ENCODE measurements around the gene ADAMTS2.
A peak's percentile ranks its signal among the peaks of the same experiment; 100 is the strongest.

ADAMTS2 gene

DNA sequence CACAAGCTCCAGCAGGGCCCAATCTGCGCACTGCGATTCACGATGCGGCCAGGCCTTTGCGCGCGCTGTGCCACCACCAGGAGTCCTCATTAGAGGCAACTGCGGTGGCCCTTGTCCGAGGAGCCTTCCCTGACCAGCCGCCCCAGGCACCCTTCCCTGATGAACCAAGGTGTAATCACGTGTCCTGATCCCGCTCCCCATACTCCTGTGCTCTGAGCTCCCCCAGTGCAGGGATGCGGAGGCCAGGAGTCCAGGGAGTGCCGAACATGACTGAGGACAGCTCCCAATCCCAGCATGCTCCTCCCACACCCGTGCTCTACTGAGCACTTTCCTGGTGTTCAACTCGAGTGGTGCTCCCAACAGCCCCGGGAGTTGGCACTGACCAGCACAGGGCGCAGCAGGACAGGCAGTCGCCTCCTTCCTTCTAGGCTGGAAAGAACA, 150.3 kb downstream of the ADAMTS2 start:
- DNase-seq (ENCODE audit: low spot score), result no peak

DNA sequence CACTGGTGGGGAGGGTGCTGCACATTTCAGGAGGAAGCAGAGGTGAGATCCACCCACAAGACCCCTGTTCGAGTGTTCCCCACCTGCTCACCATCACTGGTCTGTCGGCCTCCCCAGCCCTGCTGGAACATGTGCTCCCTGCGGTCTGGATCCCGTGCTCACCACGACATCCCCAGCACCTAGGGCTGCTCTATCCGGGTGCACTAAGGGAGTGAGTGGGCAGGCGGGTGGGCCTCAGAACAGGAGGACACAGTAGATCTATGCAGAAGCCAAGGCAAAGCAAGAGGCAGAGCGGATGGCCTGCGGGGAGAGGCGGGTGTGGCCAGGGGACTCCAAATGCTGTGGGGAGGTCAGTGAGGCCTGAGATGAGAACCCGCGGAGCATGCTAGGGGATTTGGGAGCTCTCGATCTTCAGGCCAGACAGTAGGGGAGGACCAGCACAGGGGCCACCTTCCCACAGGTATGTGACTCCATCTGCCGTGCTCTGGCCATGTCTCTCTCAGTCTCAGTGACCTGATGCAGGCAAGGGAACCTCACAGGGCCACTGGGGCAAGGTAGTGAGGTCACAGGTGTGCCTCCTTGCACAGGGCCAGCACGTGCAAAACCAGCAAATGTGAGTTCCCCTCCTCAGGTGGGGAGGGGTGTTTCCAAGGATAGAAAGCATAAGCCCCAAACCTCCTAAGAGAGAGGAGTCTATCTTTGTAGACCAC, 150.9 kb downstream of the ADAMTS2 start:
- no peak for DNase-seq (ENCODE audit: low spot score)

DNA sequence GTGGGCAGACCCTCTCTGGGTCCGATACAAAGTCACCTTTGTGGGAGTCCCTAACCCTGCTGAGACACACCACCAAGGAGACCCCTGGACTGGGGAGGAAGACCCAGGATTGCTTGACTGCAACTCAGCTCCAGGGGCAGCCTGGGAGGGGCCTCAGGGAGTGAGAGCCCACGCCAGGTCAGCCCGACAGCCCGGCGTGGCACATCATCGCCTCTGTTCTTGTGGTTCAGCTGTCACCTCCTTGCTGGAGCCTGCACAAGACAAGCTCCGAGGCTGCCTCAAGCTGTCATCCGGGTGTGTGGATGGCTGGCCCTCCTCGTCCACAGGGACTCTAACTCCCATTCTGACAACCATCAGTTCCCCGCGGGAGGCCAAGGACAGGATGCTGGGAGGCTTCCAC, 151.5 kb downstream of the ADAMTS2 start:
- DNase-seq (ENCODE audit: low spot score), result no peak

DNA sequence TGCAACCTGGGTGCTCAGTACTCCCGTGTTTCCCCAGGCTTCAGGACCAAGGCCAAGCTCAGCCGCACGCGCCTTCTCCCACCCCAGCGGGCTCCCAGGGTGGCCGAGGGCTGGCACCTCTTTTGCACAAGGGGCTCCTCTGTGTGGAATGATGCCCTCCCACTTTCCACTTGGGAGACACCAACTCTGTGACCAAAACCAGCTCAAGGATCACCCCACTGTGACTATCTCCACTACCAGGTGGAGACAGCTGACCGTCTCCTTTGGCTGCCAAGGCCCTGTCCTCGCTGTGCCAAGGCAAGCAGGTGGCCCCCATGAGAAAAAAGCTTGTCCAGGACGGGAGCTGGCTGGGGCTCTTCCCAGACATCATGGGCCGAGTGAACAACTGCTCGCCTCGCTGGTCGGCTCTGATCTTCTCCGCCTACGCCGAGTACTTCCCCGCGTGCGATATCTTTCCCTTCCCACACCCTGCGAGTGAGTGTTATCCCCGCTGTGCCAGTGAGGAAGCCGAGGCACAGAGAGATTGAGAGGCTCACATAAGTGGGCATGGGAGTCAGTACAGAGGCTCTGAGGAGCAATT, 152.3 kb downstream of the ADAMTS2 start:
- DNase-seq (ENCODE audit: low spot score), result no peak

DNA sequence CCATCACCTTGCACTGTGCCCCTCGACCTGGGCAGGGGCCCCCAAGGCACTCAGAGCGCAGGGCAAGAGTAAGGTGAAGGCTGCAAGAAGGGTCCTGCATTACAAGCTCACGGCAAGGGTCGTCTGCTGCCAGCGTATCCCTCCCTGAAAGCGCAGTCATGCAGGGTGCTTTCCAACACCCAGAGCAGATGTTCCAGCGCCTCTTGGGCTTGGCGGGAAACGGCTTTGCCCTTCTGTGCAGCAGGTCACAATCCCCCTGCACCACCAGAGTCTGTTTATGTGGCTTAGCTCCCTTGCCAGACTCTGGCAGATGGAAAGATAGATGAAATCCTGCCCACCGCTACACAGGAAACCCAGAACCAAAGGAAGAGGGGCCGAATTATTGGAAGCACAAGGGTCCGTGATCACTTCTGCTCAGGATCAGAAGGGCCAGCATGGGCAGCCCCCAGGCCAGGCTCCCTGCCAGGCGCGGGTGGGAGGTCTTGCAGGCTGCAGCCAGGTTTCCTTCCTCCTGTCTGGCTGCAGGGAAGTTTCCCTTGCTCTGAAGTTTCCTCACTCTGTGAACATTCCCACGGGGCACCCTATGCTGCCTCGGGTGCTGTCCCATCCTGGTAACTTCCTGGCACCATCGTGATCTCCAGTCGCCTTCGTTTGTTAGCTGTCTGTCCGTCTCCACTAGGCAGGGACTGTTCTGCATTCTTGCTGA, 152.9 kb downstream of the ADAMTS2 start:
- DNase-seq (ENCODE audit: low spot score), result no peak

DNA sequence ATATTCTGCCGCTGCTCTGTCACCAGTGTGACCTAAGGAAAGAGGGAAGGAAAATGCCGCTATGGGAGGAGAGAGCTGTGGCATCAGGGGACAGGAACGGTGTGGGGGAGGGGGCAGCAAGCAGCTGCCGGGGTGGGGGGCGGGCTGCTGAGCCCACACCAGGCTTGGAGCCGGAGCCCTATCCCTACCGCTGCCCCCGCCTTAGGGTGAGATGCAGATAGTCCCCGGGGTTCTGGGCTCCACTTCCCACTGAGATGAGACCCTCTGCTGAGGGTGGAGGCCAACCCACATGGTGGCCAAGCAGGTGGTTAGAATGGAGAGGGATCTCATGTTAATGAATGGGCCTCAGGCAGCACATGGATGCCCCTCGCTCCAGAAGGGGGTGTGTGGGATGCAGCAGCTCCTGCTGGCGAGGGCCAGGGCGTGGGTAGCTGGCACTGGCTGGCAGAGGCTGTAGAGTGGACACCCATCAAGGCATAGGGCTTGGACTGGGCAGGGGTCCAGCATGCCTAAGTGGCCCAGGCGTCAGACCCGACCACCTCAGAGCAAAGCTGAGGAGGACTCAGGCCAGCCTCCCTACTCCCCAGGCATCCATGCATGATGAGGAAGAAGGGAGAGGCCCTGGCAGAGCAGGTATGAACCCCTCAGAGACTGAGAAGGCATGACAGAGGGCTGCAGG, 153.6 kb downstream of the ADAMTS2 start:
- no peak for DNase-seq (ENCODE audit: low spot score)

DNA sequence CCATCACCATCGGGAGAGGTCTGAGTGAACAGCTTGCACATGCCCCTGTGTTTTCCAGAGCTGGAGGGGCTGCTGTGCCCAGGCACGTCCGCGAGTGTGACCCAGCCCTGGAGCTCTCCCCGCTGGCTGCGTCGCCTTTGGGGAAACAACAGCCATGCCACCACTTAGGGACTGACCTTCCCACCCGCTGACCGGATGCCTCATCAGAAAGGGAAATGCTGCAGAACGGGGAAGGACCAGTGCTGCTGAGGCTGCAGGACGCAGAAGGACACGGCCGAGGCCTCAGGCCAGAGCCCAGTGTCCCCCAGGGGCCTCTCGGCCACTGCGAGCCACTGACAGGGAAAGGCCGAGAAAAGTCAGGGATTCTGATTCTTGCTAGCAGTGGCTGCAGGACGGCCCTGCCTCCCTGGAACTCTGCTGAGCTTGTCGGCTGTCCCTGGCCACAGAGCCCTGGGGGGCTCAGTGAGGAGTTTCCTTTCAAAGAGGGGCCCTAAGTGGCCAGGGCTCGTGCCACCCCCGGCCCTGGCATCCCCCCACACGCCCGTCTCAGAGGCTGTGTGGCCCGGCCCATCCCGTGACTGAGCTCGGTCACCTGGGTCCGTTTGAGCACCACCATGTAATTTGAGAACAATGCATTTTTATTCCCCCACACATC, 154.3 kb downstream of the ADAMTS2 start:
- no peak for DNase-seq (ENCODE audit: low spot score)

DNA sequence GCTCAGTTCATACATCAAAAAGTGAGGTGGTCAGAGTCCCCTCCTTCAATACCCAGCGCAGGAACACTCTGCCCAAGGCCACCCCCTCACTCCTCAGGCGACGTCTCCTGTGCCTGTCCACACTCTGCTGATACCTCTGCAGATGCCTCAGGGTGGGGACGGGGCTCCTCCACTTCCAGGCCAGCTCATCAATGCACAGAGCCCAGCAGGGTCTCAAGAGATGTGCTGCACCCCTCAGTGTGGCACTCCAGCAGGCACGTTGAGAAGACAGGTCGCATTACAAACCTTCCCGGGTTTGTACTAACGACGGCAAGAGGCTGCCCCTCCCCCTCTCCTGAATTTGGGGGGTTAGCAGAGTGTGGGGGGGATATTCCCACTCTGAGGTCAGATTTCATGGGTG, 156.6 kb downstream of the ADAMTS2 start:
- DNase-seq (ENCODE audit: low spot score), result no peak

DNA sequence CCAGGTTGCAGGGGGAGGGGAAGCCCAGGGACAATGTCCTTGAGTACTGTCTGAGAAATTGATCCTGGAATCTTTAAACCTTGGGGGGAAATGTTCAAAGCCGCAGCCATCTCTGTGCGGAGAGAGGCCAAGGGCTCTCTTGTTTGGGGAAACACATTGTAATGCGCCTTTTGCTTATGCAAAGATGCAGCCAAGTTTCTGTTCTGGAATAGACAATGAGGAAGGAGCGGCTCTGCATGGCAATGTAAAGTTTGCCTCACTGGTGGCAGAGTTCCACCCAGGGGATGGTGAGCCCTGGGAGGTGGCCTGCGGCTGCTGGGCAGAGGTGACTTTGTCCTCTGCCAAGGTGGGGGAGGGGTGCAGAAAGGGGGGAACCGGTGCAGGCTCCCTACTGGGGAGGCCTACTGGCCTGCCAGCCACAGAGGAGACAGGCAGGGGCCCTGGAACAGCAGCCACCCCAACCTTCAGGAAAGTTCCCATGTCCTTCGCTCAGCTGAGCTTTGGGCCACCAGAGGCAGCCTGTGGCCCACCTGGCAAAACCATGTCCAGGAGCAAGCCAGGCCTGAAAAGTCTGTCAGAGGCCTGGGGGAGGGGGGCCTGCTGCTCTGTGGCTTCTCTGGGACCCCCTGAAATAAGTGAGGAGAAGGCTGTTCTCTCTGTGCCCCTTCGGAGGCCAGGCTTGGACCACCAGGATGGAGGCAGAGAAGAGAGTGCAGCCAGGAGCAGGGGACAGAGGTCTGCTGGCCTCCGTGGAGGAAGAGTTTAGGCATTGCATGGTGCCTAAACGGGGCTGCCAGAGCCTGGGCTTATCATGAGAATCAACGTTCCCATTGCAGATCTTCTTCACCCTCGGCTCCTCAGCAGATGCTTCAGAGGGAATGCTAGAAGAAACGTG, 157.3 kb downstream of the ADAMTS2 start:
- DNase-seq (ENCODE audit: low spot score), result peak; percentile 28

DNA sequence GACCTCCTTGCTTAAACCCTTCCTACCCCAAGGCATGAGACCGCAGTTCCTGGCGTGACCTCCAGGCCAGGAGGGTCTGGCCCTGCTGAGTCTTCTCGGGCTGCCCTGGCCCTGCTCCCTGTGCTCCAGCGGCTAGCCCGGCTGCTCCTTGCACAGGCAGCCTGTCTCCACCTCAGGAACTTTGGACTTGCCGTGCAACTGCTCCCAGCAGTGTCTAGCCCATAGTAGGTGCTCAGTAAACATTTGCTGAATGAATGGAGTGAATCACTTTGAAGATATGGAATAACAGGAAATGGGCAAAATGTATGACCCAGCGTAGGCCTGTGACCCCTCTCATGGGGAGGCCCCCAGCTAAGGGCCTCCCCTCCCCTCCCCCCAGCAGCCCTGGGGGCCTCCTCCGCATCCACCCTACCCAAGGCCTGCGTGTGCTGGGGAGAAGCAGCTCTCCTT, 158.0 kb downstream of the ADAMTS2 start:
- DNase-seq (ENCODE audit: low spot score), result no peak

DNA sequence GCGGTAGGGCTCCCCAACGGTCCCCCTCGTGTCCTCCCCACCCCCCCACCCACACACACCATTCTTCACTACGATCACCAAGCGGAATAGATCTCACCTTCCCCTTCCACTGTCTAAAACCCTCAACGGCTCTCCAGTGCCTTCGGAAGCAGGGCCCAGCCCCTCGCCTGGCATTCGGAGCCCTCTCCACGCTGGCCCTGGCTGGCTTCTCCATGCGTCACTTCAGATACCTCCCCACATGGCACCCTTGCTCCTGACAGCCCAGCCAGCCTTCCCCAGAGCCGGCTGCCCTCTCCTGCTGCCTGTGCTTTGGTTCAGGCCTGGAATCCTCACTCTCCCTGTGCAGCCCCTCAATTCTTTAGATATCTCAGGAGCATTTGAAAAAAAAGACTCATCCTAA, 158.5 kb downstream of the ADAMTS2 start:
- no peak for DNase-seq (ENCODE audit: low spot score)

DNA sequence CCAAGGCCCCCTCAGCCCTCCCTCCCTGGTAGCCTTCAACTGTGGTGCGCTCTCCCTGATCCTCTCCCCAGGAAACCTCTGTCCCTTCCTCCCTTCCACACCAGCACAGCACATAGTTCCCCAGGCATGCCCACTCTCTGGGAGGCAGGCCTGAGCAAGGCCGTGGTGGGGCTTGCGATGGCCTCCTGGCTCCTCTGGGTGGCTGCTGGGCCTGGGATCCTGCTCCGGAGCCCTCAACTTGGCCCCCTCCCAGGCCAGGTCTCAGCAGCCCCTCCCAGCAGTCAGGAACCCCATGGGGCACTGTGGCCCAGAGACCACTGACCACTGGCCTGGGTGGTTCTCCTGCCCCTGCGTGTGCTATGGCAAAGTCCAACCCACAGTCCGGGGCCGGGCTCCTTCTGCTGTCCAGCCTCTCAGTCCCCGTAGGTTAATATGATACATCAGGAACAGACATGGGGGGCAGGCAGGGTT, 159.3 kb downstream of the ADAMTS2 start:
- DNase-seq (ENCODE audit: low spot score), result no peak

DNA sequence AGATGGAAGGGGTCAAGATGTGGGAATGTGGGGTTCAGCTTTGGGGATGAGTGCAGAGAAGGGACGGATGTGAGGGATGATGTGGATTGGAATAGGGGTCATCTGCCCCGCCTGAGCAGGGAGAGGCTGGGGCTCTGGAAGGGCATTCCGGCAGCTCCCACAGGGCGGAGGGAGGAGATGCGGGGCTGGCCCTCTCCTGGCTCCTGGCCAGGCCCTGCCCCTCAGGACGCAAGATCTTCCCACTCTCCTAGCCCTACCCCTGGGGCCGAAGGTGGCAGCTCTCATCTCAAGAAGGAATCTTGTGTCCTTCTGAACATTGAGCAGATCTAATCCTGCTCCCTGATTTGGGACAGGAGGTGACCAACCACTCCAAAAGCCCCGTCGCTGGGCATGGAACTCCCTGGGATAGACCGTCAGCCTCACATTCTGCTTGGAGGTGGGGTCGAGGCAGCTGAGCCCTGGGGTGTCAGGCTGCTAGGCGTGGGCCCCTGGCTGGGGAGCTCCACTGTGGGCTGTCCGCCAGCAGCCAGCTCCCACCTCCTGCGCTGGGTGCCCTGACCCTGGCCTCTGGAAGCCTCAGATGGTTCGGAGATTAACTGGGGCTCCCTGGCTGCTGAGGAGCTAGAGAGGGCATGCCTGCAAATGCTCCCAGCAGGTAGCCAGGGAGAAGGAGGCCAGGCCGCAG, 159.9 kb downstream of the ADAMTS2 start:
- no peak for DNase-seq (ENCODE audit: low spot score)

DNA sequence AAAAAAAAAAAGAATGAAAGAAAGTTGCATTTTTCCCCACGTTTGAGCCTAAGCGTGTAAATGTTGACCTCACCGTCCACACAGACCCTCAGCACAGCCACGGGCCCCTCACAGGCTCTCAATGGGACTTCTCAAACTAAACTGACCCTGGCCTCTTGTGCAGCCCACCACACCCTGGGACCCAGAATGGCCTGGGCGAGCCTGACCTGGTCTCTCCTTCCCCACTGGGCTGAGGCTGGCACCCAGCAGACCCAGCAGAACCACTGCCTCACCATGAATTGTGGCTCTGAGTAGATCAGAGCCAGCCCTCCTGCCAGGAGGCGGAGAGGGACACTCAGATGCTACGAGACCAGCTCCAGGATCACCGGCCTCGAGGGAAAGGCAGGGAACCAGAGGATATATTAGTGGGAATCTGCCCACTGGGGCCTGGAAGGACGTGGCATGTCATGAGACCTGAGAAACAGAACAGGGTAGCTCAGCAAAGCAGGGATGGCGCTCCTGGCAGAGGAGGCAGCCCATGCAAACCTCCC, 160.7 kb downstream of the ADAMTS2 start:
- no peak for DNase-seq (ENCODE audit: low spot score)

DNA sequence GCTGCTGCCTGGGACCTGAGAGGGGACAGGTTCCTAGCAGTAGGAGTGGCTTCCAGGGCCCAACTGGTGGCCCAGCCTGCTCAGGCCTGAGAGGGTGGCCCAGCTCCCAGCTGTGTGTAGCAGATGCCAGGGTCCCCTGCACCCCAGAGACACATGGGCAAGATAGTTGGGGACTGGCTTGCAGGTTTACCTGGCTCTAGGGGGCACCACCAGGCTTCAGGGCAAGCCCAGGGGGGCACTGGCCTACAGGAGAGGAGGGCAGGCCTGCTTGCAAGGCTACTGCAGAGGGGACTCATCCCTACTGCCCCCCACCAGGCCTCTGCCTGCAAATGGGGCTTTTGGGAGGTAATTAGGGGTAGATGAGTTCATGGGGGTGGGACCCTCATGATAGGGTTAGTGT, 161.8 kb downstream of the ADAMTS2 start:
- DNase-seq (ENCODE audit: low spot score), result no peak

DNA sequence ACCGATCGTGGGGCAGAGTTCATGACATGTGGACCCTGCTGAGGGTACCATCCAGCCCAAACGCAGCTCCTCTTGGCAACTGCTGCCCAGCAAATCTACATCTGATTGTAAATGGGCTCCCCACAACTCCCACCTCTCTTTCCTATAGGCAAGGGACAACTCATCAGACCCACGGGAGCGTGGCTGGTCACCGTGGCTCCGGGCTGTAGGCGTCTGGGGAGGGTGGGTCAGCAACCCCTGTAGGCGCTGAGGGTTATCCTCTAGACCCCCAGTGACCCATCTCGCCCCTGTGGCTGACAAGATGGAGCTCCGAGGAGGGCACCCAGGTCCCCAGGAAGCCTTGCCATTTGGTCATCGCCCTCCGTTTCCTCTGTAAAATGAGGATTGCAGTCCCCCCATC, 162.7 kb downstream of the ADAMTS2 start:
- no peak for DNase-seq (ENCODE audit: low spot score)

DNA sequence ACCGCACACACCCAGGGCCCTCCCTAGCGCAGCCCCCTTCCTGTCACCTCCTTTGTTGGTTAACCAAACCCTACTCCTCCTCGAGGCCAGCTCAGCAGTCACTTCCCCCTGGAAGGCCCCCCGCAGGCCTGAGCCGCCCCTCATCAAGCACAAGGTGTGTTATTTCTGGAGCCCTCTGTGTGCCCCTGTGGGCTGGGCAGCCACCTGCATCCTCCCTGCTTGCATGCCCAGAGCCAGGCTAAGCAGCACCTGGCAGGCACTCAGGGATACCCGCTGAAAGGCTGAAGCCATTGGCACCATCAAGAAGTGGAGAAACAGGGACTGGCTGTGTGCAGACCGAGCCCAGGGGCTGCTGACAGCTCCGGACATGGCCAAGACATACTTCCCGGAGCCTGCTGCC, 163.3 kb downstream of the ADAMTS2 start:
- no peak for DNase-seq (ENCODE audit: low spot score)

DNA sequence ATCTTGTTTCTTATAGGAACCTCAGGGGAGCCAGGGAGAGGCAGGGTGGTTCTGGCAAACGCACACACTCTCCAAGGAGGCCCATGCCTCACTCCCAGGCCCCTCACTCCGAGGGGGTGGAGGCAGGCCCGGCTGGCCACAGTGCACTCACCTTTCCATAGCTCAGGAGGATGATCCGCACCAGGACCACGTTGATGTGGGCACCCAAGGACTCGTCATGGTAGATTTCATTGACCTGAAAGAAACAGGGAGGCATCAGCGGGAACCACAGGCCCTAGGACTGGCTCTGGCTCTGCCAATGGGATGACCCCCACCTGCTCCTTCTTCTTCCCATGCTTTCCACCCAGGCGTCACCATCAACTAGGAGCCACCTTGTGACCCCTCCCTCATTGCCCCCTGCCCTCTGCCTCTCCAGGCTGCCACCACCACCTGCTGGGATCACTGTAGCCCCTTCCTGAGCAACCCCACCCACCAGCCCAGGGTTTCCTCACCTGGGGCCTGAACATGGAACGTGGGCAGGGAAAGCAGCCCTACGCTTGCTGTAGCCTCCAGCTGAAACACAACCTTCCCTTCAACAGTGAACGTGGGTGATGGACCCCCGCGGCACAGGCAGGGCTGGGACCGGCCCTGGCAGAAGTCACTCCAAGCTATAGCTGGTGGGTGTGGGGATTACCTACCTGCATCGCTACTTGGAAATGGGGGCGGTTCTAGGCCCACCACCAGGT, 164.2 kb downstream of the ADAMTS2 start:
- DNase-seq (ENCODE audit: low spot score), result no peak

DNA sequence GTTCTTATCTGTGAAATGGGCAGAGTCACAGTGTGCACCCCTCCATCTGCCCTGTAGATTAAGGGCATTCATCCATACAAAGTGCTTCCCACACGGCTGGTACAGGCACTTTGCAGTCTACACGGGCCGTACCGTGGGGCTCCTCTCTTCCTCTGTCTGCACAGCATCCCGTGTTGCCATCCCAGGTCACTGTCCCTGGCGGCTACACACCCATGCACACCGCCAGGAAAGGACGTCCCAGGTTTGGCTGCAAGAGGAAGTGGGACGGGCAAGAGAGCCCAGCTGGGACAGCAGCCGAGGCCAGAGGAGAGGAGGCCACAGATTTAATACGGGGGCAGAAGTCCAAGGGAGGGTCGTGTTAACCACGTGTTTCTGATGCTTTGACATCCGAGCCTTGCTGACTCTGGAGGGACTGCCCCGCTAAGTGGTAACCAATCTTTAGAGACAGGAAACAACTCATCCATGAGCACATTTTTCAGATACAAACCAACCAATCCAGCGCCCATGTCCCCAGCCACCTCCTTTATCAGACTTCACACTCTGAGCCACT, 165.1 kb downstream of the ADAMTS2 start:
- DNase-seq (ENCODE audit: low spot score), result no peak
